ENCODE measurements around the gene UBE2D1.
A peak's percentile ranks its signal among the peaks of the same experiment; 100 is the strongest.

UBE2D1 gene

GRCh38 chr10:58334817-58335305 is at the start of gene UBE2D1:
Gene UBE2D1 (plus strand): TSS chr10:58335006. CDS start chr10:58335202, 196 bp downstream.
- peak; percentile 84 for DNase-seq (ENCODE audit: low spot score)

- peak; percentile 36 for DNase-seq (ENCODE audit: low spot score)
Measured at GRCh38 chr10:58291538-58292174, 43.1 kb upstream of the UBE2D1 start.

GRCh38 chr10:58293989-58294388 is 40.8 kb upstream of the UBE2D1 start:
- no peak for DNase-seq (ENCODE audit: low spot score)

GRCh38 chr10:58299580-58299979 is 35.2 kb upstream of the UBE2D1 start:
- DNase-seq (ENCODE audit: low spot score): peak; percentile 25

GRCh38 chr10:58300676-58301075 is 34.1 kb upstream of the UBE2D1 start:
- no peak for DNase-seq (ENCODE audit: low spot score)

DNA sequence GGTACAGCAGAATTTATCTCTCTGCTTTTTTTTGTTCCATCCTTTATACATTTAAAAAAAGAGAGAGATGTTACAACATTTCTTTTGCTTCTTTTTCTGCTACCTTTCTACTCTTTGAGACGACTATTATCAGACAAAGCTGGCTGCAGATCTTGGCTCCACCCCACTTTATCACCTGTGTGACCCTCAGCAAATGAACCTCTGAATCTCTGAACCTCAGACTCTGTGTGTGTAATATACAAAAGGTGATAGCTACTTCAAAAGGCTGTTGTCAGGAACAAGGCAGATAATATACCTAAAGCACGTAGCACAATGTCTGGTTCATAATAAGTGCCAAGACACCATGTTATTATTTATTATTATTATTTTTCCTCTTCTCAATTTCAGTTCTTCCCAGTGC is 32.6 kb upstream of the UBE2D1 start:
- no peak for DNase-seq (ENCODE audit: low spot score)

GRCh38 chr10:58304099-58304633 is 30.6 kb upstream of the UBE2D1 start:
- DNase-seq (ENCODE audit: low spot score): no peak

GRCh38 chr10:58305821-58306220 is 29.0 kb upstream of the UBE2D1 start:
- no peak for DNase-seq (ENCODE audit: low spot score)

DNA sequence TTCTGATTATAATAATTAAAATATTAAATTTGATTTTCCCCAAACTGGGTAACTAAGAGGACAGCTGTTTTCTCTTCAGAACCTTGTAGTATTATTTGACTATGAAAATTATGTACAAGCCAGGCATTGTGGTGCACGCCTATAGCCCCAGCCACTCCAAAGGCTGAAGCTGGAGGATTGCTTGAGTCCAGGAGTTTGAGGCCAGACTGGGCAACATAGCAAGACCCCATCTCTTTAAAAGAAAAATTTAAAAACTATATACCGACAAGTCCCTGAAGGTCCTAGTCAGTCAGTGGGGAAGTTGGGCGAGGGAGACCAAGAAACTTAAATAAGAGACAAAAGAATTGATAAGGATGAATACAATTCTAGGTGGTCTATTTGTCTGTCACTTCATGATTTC is 27.1 kb upstream of the UBE2D1 start:
- DNase-seq (ENCODE audit: low spot score): no peak

- no peak for DNase-seq (ENCODE audit: low spot score)
Measured at GRCh38 chr10:58311026-58311425, 23.8 kb upstream of the UBE2D1 start.

DNA sequence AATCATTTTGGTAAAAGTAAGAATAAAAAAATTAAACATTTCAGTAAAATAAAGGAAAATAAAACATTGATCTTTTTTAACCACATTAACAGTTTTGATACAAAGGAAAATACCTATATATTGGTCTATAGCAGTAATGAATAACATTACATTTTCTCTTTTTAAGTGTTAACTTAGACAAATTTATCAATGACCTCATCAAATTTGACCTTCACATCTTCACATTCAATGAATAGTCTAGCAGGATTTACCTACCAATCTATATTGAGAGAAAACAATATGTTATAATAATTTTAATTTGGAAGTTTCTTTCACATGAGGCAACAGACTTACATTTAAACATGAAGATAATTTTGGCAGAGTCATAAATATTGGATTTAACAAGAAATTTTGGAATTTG is 17.9 kb upstream of the UBE2D1 start:
- no peak for DNase-seq (ENCODE audit: low spot score)

DNA sequence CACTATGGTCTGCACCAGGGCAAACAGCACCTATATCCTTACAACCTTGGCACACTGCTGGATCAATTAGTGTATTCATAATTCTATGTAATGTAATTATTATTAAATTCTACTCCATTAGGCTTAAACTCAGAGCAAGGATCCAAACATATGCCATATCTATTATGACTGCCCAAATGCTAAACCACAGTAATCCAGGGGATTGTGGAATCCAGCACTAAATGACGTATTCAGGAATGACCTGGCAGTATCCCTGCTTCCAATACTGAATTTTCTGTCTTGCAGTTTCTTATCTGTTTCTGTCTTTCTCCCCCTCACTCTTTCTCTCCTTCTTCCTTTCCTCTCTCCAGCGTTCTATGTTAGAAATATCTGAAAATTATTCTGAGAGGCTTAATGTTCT is 16.5 kb upstream of the UBE2D1 start:
- no peak for DNase-seq (ENCODE audit: low spot score)

DNA sequence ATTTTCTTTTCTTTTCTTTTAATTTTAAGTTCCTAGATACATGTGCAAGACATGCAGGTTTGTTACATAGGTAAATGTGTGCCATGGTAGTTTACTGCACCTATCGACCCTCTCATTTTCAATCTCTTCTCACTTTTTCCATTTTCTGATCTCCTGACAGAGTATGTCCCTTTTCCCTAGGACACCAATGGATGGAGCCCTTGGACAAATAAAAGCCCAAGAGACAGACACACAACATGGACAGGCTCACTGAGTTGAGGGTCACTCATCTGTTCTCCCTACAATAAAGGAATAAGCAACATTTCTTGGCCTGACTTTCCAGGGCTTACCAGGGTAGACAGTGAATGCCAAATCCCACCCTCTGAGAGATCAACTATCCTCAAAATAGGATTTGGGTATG is 15.2 kb upstream of the UBE2D1 start:
- DNase-seq (ENCODE audit: low spot score): no peak

DNA sequence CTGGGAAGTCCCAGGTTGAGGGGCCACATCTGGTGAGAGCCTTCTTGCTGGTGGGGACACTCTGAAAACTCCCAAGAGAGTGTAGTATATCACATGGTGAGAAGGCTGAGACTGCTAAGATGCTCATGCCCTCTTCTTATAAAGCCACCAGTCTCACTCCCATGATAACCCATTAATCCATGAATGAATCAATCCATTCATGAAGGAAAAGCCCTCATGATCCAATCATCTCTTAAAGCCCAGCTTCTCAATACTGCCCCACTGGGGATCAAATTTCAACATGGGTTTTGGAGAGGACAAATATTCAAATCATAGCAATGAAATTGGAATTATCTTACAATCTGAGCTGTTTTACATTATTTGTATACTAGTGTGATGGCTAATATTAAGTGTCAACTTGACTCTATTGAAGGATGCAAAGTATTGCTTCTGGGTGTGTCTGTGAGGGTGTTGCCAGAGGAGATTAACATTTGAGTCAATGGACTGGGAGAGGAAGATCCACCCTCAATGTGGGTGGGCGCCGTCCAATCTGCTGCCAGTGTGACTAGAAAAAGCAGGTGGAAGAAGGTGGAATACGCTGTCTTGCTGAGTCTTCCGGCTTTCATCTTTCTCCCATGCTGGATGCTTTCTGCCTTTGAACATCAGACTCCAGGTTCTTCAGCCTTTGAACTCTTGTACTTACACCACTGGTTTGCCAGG is 14.3 kb upstream of the UBE2D1 start:
- no peak for DNase-seq (ENCODE audit: low spot score)

- no peak for DNase-seq (ENCODE audit: low spot score)
Measured at GRCh38 chr10:58322072-58322834, 12.6 kb upstream of the UBE2D1 start.

DNA sequence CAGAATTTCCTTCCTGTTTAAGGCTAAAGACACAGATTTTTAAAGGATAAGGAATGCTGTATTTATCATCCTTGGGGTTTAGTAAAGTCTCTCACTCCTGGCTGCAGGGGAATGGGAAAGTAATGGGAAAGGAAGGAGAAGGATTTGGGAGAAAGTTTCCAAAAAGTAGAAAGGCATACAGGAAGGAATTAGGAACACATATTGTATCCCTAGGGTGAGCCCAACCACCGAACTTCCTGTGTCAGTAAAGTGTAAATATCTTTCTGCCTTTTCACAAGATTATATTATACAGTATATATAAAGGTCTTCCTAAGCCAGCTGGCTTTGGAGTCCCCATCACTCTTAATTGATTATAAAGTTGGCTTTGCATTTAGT is 12.0 kb upstream of the UBE2D1 start:
- no peak for DNase-seq (ENCODE audit: low spot score)

DNA sequence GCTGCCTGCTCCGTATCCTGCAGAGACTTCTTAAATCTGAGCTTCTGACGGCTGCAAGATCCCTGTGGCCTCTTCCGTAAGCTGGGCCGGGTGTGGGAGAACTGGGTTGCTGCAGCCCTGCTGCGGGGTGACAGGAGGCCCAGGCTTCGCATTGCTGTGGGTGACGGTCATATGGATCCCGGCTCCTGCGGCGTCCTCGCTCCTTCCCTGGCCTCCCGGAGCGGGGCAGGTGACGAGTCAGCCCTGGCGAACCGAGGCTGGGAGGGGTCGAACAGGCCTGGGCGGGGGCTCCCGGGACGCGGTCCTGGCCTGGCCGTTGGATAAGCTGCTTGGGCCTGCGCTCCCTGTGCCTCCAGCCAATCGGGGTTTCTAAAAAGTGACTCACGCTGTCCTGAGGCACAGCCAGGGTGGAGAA is 7.8 kb upstream of the UBE2D1 start:
- DNase-seq (ENCODE audit: low spot score): no peak

GRCh38 chr10:58328233-58328632 is 6.6 kb upstream of the UBE2D1 start:
- no peak for DNase-seq (ENCODE audit: low spot score)

GRCh38 chr10:58330431-58330830 is 4.4 kb upstream of the UBE2D1 start:
- no peak for DNase-seq (ENCODE audit: low spot score)

DNA sequence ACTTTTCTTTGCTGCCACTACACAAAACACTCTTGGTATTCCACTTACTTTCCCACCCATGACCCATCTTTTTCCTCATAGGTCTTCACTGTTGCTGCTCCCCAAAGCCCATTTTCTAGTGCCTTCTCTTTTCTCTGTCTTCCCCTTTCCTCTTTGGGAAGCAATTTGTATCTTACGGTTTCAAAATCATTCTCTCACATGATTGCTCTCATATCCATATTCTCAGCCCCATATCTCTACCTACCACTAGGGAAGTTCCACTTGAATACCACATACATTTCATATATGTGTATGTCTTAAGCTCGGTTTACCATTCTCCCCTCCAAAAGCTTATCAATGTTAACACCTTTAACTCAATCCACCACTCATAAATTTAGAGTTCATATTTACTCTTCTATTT is 3.2 kb upstream of the UBE2D1 start:
- DNase-seq (ENCODE audit: low spot score): no peak

DNA sequence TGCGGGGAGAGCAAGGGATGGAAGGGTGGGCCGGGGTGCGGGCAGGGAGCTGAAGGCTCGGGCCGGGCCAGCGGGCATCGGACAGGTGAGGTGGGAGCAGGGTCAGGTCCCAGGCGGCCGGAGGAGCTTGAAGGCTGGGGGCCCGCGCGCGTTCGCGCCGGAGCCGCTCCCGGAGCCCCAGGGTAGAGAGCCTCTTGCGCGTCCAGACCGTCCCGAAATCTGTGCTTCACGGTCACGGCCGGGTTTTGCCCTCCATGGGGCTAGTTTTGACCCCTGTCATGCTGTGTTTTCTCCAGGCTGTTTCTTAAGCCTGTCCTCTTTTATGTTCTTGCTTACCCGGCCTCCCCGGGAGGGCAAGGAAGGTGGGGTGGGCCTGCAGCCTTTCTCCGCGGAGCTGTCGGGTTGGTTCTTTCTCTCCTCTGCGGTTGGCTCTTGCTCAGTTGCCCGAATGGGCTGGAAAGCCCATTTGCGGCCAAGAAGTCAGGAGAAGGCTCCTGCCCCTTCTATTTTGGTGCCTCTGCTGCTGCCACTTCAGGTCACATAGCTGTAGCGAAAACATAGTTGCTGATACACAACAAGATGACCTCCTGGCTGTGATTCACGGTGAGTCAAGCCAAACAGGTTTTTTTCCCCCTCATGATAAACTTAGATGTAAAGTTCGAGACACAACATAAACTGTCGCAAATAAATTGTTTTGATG is 650 bp downstream of the UBE2D1 start:
- no peak for DNase-seq (ENCODE audit: low spot score)

GRCh38 chr10:58336242-58336641 is 1.4 kb downstream of the UBE2D1 start:
- DNase-seq (ENCODE audit: low spot score): no peak
